Rectal smooth muscle tissue (tissue), 1 donor: ENCODE data around the gene SEC31B.

Source experiments
- H3K27ac ChIP-seq: one replicate; pipeline ENCODE4 v1.7.0; 2013; ENCODE audit warnings: low read depth, low read length, inconsistent platforms
- H3K27me3 ChIP-seq: one replicate; pipeline ENCODE4 v1.7.0; 2013; ENCODE audit warnings: low read length; ENCODE audit not compliant: control insufficient read depth, insufficient read depth
- H3K36me3 ChIP-seq: one replicate; pipeline ENCODE4 v1.7.0; 2013; ENCODE audit warnings: low read length; ENCODE audit not compliant: control insufficient read depth, insufficient read depth
- H3K4me1 ChIP-seq: one replicate; pipeline ENCODE4 v1.7.0; 2013; ENCODE audit warnings: low read length; ENCODE audit not compliant: control insufficient read depth, insufficient read depth
- H3K4me3 ChIP-seq: one replicate; pipeline ENCODE4 v1.7.0; 2013; ENCODE audit warnings: low read length
- H3K9ac ChIP-seq: one replicate; pipeline ENCODE4 v1.7.0; 2013; ENCODE audit warnings: low read length

SEC31B gene

DNA sequence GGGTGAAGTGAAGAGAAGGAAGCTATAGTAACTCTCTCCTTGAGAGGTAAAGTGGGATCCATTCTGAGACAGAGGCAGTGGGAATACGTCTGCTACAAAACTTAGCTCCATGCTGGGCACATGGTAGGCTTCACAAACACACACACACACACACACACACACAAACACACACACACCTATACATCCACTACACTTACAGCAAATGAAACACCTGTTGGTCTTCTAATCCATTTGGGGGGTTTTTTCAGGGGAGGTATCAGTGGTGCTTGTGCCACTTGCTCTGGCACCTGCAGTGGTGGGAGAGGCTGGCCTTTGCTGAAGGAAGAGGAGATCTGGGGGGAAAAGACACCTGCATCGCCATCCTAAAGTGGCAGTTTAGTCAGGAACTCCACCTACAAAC lies 14.5 kb downstream of the SEC31B start:
- H3K27me3 ChIP-seq, result no peaks in the 10 kb centered on the region
- H3K27ac ChIP-seq, result no peak overlapping the region
- H3K4me1 ChIP-seq, result no peaks in the 10 kb centered on the region
- H3K9ac ChIP-seq, result no peak overlapping the region
- H3K4me3 ChIP-seq, result no peak overlapping the region
- peaks cover 27% of the 10 kb centered on the region for H3K36me3 ChIP-seq

DNA sequence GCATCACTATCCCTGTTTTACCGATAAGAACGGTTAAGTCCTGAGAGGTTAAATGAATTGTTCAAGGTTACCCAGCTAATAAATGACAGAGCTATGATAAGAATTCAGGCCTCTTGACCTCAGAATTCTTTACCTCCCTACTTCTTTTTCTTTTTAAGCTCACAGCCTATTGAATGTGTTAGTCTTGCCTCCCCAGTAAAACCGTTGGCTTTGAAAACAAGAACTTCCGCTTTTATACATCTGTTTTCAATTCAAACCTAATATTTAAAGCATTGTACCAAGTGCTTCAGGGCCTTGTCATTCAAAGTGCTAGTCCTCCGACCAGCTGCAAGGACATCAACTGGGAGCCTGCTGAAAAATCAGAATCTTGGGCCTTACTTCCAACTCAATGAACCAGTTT lies 15.6 kb downstream of the SEC31B start:
- no peaks in the 10 kb centered on the region for H3K4me1 ChIP-seq
- no peak overlapping the region for H3K9ac ChIP-seq
- peaks cover 33% of the 10 kb centered on the region for H3K36me3 ChIP-seq
- H3K27me3 ChIP-seq, result no peaks in the 10 kb centered on the region
- no peak overlapping the region for H3K4me3 ChIP-seq
- no peak overlapping the region for H3K27ac ChIP-seq

DNA sequence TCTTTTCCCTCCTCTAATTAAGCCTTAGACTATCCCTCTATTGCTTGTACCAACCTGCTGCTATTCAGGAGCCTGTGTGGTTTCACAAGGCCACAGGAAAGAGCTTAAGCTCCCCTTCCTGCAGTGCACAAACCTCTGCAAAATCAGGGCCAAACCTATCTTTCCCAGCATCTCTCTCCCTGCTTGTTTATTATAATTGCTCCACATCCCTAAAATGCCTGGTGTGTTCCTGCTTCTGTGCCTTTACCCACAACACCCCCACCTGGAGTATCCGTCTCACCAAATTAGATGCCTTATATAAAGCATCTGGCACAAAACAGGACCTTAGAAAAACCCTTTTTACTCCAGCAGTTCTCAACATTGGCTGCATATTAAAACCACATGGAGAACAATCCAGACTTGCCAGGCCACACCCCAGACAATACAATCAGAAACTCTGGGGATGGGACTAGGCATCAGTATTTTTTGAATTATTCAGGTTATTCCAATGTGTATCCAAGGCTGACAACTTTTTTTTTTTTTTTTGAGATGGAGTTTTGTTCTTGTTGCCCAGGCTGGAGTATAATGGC lies 16.7 kb downstream of the SEC31B start:
- Histone ChIP-seq H3K27me3 (no peaks in the 10 kb centered on the region), H3K36me3 (peaks cover 42% of the 10 kb centered on the region), H3K27ac (no peak overlapping the region), H3K9ac (no peak overlapping the region), H3K4me1 (no peaks in the 10 kb centered on the region), H3K4me3 (no peak overlapping the region)

DNA sequence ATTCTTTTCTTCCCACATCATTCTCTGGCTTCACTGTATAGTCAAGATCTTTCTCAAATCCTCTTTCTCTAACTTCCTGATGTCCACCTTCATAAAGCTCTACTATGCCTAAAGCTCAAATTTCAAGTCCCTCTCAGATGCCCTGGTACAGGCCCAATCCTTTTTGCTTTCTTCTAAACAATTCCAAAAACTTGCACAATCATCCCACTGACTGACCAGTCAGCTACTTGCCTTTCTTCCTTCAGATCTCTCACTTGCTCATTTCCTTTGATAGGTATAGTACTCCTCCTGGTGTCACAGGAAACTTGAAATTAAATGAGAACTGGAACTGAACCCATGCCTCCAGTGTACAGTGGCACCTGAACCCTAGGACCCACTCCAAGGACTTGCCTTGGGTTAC lies 18.2 kb downstream of the SEC31B start:
- H3K36me3 ChIP-seq, result peaks cover 43% of the 10 kb centered on the region

DNA sequence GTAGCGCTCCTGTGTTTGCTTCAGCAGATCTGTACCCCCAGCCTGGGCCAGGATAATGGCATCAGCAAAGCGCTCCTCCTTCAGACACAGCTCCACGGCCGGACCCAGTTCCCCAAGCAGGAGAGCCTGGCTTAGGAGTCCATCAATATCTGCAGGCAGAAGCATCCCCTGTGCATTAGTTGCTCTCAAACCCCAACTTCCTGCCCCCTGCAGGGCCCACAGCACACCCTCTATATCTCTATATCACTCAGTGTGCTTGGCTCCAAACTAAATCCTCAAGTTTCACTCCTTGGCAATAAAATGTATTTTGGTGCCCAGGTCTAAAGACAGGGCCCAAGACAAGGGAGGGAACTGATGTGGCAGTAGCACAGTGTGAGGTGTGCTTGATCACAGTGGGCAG lies 21.6 kb downstream of the SEC31B start:
- Histone ChIP-seq H3K4me1 (no peaks in the 10 kb centered on the region), H3K27me3 (no peaks in the 10 kb centered on the region), H3K36me3 (peaks cover 39% of the 10 kb centered on the region), H3K27ac (no peak overlapping the region), H3K4me3 (no peak overlapping the region), H3K9ac (no peak overlapping the region)

More for the DNA sequence above, 18.2 kb downstream of the SEC31B start:
- Histone ChIP-seq H3K4me3 (no peak overlapping the region), H3K27me3 (no peaks in the 10 kb centered on the region), H3K27ac (no peak overlapping the region), H3K4me1 (no peaks in the 10 kb centered on the region), H3K9ac (no peak overlapping the region)

DNA sequence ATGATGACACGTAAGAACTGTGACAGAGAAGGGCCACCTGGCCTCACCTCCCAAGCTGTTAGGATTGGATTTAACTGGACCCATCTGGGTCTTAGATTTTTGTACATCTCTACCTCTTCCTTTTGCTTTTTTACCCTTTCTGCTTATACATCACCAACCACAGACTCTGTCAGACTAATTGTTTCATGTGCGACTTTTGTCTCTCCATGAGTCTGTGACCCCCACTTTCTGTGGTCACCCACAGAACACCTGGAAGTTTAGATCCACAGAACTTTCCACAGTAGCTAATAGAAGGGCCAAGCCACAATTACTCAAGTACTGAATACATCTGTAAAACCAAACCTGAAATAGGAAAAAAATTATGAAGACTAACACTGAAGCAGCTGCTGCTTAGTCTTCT lies 23.1 kb downstream of the SEC31B start:
- Histone ChIP-seq H3K27me3 (no peaks in the 10 kb centered on the region), H3K9ac (no peak overlapping the region), H3K27ac (no peak overlapping the region), H3K4me3 (no peak overlapping the region), H3K36me3 (peaks cover 35% of the 10 kb centered on the region), H3K4me1 (no peaks in the 10 kb centered on the region)

DNA sequence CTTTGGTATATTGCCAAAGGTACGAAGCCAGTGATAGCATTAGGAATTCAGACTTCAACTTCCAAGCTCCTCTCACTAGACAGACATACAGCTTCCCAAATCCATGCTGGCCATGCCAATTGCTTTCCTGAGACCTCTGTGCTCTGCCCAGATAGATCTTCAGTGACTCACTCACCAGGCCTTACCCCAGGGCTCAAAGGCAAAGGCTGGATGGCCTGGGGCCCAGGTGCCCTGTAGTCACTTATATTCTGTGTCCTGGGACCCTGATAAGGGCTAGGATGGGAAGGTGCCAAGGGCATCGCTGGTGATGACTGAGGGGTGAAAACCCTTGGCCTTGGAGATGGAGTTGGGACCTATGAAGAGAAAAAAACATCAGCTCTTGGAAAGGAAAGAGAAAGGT lies 29.1 kb downstream of the SEC31B start:
- H3K36me3 ChIP-seq, result peaks cover 19% of the 10 kb centered on the region
- H3K9ac ChIP-seq, result no peak overlapping the region
- no peak overlapping the region for H3K27ac ChIP-seq
- no peak overlapping the region for H3K4me3 ChIP-seq
- H3K4me1 ChIP-seq, result no peaks in the 10 kb centered on the region
- H3K27me3 ChIP-seq, result no peaks in the 10 kb centered on the region

DNA sequence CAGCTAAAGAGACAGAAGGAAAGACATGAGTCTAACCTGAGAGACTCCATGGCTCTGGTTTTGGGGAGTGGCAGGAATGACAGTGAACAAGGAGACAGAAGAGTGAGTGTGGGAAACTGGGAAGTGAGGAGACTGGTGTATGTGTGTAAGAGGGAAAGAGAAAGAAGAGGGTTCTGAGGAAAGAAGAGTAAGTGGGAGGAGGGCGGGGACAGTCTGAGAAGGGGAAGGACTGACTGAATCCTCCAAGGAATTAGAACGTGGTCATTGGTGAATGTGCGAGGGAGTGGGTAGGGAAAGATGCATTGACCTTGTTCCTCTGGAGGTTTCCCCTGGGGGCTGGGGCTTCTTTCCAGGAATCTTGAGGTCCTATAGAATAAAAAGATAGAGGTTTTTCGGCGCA lies 30.3 kb downstream of the SEC31B start:
- no peaks in the 10 kb centered on the region for H3K4me1 ChIP-seq
- H3K9ac ChIP-seq, result no peak overlapping the region
- no peak overlapping the region for H3K4me3 ChIP-seq
- H3K36me3 ChIP-seq, result peaks cover 19% of the 10 kb centered on the region
- no peaks in the 10 kb centered on the region for H3K27me3 ChIP-seq
- H3K27ac ChIP-seq, result no peak overlapping the region

DNA sequence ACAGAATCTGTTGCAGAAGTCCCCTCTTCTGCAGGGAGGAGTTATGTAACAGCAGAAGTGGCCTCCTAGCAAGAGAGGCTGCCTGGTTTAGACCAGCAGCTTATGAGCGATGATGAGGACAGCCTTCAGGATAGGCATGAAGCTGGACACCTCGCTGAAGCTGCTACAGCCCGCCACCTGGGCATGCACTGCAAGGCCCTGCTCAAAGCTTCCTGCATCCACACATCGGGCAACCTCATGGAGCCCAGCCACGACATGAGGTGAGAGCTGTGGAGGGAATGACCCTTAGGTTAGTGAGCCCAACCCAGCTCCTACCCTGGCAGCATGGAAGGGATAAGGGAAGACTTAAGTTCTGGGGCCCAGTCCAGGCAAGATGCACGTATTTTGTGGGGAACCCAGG lies 32.1 kb downstream of the SEC31B start:
- H3K4me3 ChIP-seq, result no peak overlapping the region
- no peaks in the 10 kb centered on the region for H3K4me1 ChIP-seq
- peaks cover 19% of the 10 kb centered on the region for H3K36me3 ChIP-seq
- H3K27me3 ChIP-seq, result no peaks in the 10 kb centered on the region
- no peak overlapping the region for H3K27ac ChIP-seq
- H3K9ac ChIP-seq, result no peak overlapping the region

DNA sequence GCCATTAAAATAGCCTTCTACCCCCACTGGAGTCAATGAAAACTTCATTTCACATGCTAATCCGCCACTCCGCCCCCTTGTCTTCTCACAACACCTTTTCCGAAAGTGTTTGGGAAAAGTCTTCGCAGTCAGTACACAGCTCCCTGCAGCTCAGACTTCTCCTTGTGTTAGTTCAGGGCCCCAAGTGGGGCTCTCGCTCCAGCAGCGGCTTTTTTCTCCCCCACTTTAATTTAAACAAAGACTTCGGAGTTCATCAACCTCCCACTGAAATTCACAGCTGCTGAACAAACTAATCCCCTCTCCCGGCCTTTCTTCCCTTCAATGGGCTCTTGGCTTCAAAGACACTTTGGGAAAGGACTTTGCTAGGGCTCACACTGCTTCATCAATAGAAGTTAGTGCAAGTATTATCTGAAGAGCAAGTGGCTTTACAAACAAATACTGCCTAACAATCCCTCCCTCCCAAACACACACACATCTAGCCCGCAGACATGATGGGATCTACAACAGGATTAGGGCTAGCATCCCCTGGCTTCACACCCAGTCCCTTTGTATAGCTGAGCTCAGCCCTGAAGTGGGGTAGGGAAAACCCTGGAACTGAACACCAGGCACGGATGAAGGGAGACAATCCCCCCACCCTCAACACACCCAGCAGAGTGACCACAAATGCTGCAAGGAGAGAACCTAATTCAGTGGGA lies 33.7 kb downstream of the SEC31B start:
- Histone ChIP-seq H3K9ac (no peak overlapping the region), H3K4me3 (no peak overlapping the region), H3K27ac (no peak overlapping the region), H3K27me3 (no peaks in the 10 kb centered on the region), H3K4me1 (peaks cover 4% of the 10 kb centered on the region), H3K36me3 (peaks cover 19% of the 10 kb centered on the region)

DNA sequence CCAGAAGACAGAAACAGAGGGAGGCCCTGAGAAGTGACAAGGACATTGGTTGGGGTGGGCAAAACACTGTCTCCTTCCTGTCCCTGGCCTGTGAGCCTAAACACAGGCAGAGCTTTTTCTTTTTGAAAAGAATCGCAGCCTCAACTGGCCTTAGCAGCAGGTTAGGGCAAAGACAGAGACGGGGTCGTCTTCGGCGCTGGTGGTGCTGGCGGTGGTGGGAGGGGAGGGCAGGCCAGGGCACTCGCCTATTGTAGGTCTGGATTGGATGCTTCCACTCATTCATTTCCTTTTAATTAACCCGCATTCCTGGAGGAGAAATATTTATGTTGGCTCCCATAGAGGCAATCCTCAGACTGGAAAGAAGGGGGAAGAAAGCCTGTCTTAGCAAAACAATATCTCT lies 34.3 kb downstream of the SEC31B start:
- Histone ChIP-seq H3K9ac (no peak overlapping the region), H3K4me1 (peaks cover 4% of the 10 kb centered on the region), H3K36me3 (peaks cover 16% of the 10 kb centered on the region), H3K27ac (no peak overlapping the region), H3K4me3 (no peak overlapping the region), H3K27me3 (peaks cover 2% of the 10 kb centered on the region)

DNA sequence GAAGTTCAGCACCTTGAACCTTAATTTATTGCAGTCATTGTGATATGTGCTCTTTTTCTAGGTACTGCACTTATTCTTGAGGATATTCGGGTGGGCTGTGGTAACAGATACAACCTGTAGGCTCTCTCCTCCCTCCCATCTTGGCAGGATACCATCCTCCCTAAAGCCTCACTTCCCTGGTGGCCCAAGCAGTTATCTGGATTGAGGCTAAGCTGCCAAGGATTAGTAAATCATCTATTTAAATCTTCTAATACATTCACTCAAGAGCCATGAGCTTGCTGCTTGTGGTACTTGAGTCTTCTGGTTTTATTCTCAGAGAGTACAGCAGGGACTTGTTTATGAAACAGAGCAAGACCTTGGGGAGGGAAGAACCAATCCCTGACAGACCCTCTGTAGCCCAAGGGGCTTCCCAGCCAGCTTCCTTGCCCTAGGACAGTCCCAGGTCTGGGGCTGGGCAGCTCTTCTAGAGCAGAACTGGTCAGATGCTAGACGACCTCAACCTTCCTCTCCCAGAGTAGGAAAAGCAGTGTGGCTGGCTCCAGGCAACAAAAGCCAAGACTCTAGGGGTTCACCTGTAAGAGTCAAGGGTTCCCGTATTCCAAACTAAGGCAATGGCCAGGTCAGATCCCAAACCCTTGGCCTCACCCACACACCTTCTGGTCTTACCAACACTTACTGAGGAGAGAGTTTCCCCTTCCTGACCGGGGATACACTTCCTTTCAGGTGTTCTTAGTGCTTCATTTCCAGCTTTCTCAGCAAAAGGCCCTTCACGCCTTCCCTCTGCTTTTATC lies 35.6 kb downstream of the SEC31B start:
- Histone ChIP-seq H3K4me3 (no peak overlapping the region), H3K4me1 (peaks cover 4% of the 10 kb centered on the region), H3K36me3 (peaks cover 5% of the 10 kb centered on the region), H3K27ac (no peak overlapping the region), H3K27me3 (peaks cover 5% of the 10 kb centered on the region), H3K9ac (no peak overlapping the region)
